Measurements from ENCODE around the gene CYP1A1.

Gene CYP1A1

GRCh38 chr15:74696808-74697207 is 28.5 kb downstream of the CYP1A1 start:
- in situ Hi-C loops (cut with HindIII; ENCODE audit: low sequenced_read_pairs): no loop called here

- in situ Hi-C loops (cut with HindIII; ENCODE audit: low sequenced_read_pairs): no loop called here
Observed at GRCh38 chr15:74696398-74696729, 29.0 kb downstream of the CYP1A1 start.

- in situ Hi-C loops (cut with HindIII; ENCODE audit: low sequenced_read_pairs): no loop called here
Observed at GRCh38 chr15:74695597-74696397, 29.5 kb downstream of the CYP1A1 start, which contains the start of gene EDC3. TSS of gene EDC3 (minus strand) at chr15:74696024. CDS start at chr15:74675124, 20,900 bp downstream.

DNA sequence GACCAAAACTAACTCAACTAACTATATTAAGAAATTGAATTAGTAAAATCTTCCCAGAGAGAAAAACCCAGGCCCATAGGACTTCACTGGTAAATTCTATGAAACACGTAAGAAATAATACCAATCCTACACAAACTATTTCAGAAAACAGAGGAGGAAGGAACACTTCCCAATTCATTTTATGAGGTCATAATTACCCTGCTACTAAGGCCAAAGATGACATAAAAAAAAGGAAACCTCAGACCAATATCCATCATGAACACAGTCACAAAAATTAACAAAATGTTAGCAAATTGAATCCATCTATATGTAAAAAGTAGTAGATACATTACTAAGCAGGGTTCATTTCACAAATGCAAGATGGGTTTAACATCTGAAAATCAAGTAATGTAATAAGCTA is 33.0 kb downstream of the CYP1A1 start:
- in situ Hi-C loops (cut with HindIII; ENCODE audit: low sequenced_read_pairs): no loop called here

- in situ Hi-C loops (cut with HindIII; ENCODE audit: low sequenced_read_pairs): no loop called here
Observed at GRCh38 chr15:74683758-74684157, 41.6 kb downstream of the CYP1A1 start.

GRCh38 chr15:74682954-74683353 is 42.4 kb downstream of the CYP1A1 start:
- in situ Hi-C loops (cut with HindIII; ENCODE audit: low sequenced_read_pairs): no loop called here

DNA sequence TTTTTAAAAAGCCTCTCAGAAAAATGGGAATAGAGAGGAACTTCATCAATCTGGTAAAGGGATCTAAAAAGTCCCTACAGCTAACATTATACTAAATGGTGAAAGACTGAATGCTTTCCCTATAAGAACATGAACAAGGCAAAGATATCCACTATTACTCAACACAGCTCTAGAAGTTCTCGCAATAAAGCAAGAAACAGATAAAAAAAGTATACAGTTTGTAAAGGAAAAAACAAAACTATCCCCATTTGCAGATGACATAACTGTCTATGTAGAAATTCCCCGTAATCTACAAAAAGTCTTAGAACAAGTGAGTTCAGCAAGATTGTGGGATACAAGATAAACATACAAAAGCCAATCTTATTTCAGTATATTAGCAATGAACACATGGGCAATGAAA is 44.9 kb downstream of the CYP1A1 start:
- in situ Hi-C loops (cut with HindIII; ENCODE audit: low sequenced_read_pairs): no loop called here

DNA sequence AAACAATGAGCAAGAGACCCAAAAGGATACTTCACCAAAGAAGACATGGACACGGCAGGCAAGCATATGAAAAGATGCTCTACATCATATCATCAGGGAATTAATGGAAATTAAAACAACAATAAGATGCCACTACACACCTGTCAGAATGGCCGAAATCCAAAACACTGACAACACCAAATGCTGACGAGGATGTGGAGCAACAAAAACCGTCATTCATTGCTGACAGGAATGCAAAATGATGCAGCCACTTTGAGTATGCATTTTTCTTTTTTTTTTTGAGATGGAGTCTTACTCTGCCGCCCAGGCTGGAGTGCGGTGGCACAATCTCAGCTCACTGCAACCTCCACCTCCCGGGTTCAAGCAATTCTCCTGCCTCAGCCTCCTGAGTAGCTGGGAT is 48.5 kb downstream of the CYP1A1 start:
- in situ Hi-C loops (cut with HindIII; ENCODE audit: low sequenced_read_pairs): no loop called here

- in situ Hi-C loops (cut with HindIII; ENCODE audit: low sequenced_read_pairs): no loop called here
Observed at GRCh38 chr15:74674161-74674560, 51.2 kb downstream of the CYP1A1 start.

DNA sequence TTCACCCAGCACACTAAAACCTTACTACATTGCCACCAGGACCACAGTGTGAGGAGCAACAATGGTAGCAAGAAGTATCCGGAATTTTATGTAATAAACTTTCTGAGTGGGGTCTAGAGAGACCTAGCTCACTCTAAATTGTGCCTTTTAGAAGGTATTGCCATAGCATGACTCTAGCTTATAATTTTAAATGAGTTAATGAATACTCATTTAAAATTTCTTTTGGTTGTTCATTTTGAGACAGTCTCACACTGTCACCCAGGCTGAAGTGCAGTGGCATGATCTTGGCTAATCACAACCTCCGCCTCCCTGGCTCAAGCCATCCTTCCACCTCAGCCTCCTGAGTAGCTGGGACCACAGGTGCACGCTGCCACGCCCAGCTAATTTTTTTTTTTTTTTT is 55.7 kb downstream of the CYP1A1 start:
- in situ Hi-C loops (cut with HindIII; ENCODE audit: low sequenced_read_pairs): no loop called here

Data from DLD1 (cell line).